HepG2 (cell line): Measurements from ENCODE around the gene NCBP1. TPM values are rescaled to one million over a fixed set of nuclear protein-coding genes. Genes with fewer than 3 reads are reported as not detected.

Experiments
- ATAC-seq: fragments of 200-7000 bp; cut with Tn5 transposase; 3 replicates; pipeline ENCODE4 v1.9.1; 2020; ENCODE audit warnings: mild to moderate bottlenecking, moderate library complexity
- BruUV-seq: library from RNA; stranded (reverse); fragments of 400-500 nt; replicated peaks from 2 replicates; lab custom pipeline; 2021; lab: Mats Ljungman, UMichigan
- CTCF ChIA-PET: fragments of 300-600 bp; formaldehyde crosslinking; extraction: SDS; loops from one replicate; lab custom pipeline; 2021; ENCODE audit warnings: low total read pairs, inconsistent platforms, low intra/inter-chr PET ratio; lab: Yijun Ruan, JAX
- POLR2A ChIA-PET: fragments of 350-600 bp; sonication (Branson Sonifier 250); formaldehyde crosslinking; loops from one replicate; lab custom pipeline; 2020; ENCODE audit warnings: antibody characterized with exemption, inconsistent platforms; lab: Yijun Ruan, JAX
- DNase-seq: peaks from one replicate; pipeline ENCODE4 v3.0.0-alpha.2; 2015; ENCODE audit warnings: low spot score
- FAIRE-seq: peaks from 3 replicates; lab custom pipeline; 2011; peaks lifted over from hg19 to GRCh38; lab: Jason Lieb, UNC
- H2AFZ ChIP-seq: one replicate; pipeline ENCODE4 v1.6.1; 2011; ENCODE audit warnings: low read length, inconsistent platforms
- H3K27ac ChIP-seq: fragments of 300-600 bp; 3 replicates; pipeline ENCODE4 v1.8.0; 2011; ENCODE audit warnings: mixed run types, mild to moderate bottlenecking, mixed read lengths, low read length, inconsistent platforms; ENCODE audit not compliant: insufficient read depth; ENCODE audit errors: extremely low read length
- H3K27me3 ChIP-seq, 2 experiments: fragments of 200-600 bp in 1 of 2; 2 replicates in 1 of 2; 3 replicates in 1 of 2; pipeline versions ENCODE4 v1.6.0 to v1.8.0; 2011; ENCODE audit warnings: low read length in 2 of 2, mild to moderate bottlenecking in 2 of 2, moderate library complexity in 2 of 2, inconsistent platforms in 1 of 2; ENCODE audit not compliant: insufficient read depth in 2 of 2, control insufficient read depth in 1 of 2
- H3K36me3 ChIP-seq, 2 experiments: fragments of 200-600 bp in 1 of 2; replicated peaks in 1 of 2; 2 replicates in 1 of 2; 3 replicates in 1 of 2; pipeline versions ENCODE4 v1.5.1 to v1.8.0; 2011; ENCODE audit warnings: low read length in 2 of 2, inconsistent platforms in 1 of 2; ENCODE audit not compliant: insufficient read depth in 2 of 2, control insufficient read depth in 1 of 2
- H3K4me1 ChIP-seq: 2 replicates; pipeline ENCODE4 v1.5.1; 2012; ENCODE audit warnings: low read length, inconsistent platforms; ENCODE audit not compliant: insufficient read depth
- H3K4me2 ChIP-seq: 2 replicates; pipeline ENCODE4 v1.6.0; 2011; ENCODE audit warnings: low read depth, low read length, inconsistent platforms
- H3K4me3 ChIP-seq, 3 experiments: fragments of 200-600 bp in 1 of 3; sonication (generic), shearing (Covaris generic) in 1 of 3; replicated peaks in 1 of 3; 2 replicates each; pipeline ENCODE4 v1.5.1; 2011 to 2016; ENCODE audit warnings: low read length in 3 of 3, inconsistent platforms in 2 of 3, low read depth in 2 of 3, mild to moderate bottlenecking in 2 of 3, control low read depth in 1 of 3, mixed read lengths in 1 of 3; ENCODE audit not compliant: insufficient read depth in 1 of 3
- H3K79me2 ChIP-seq: one replicate; pipeline ENCODE4 v1.6.1; 2011; ENCODE audit warnings: low read length, inconsistent platforms; ENCODE audit not compliant: insufficient read depth
- H3K9ac ChIP-seq: 2 replicates; pipeline ENCODE4 v1.6.0; 2011; ENCODE audit warnings: mild to moderate bottlenecking, low read depth, low read length, inconsistent platforms; ENCODE audit not compliant: insufficient read depth
- H3K9me3 ChIP-seq: 2 replicates; pipeline ENCODE4 v1.5.1; 2012; ENCODE audit warnings: mild to moderate bottlenecking, low read length
- H4K20me1 ChIP-seq: 2 replicates; pipeline ENCODE4 v1.6.0; 2011; ENCODE audit warnings: inconsistent platforms, mild to moderate bottlenecking, low read length, moderate library complexity; ENCODE audit not compliant: insufficient read depth
- AGO2 ChIP-seq: fragments of 200-400 bp; formaldehyde crosslinking; optimal IDR thresholded peaks from 2 replicates; pipeline ENCODE3; 2017; ENCODE audit warnings: mild to moderate bottlenecking, low read depth, low read length, moderate library complexity
- ETV5 ChIP-seq: IDR thresholded peaks from 2 replicates; pipeline ENCODE4 v1.6.1; 2018; ENCODE audit warnings: missing biosample characterization, missing genetic modification reagents, inconsistent platforms, borderline replicate concordance
- JARID2 ChIP-seq: sonication (generic); formaldehyde crosslinking; IDR thresholded peaks from 2 replicates; pipeline ENCODE4 v1.8.1; 2023; ENCODE audit warnings: missing genetic modification reagents, inconsistent platforms; ENCODE audit not compliant: insufficient replicate concordance
- POLR2G ChIP-seq: fragments of 200-400 bp; formaldehyde crosslinking; IDR thresholded peaks from 2 replicates; pipeline ENCODE4 v1.6.1; 2018; ENCODE audit warnings: mild to moderate bottlenecking, low read depth, low read length, moderate library complexity
- RXRA ChIP-seq: sonication (generic); formaldehyde crosslinking; IDR thresholded peaks from 2 replicates; pipeline ENCODE4 v1.5.1; 2020; ENCODE audit warnings: missing genetic modification reagents
- SP4 ChIP-seq: sonication (generic); formaldehyde crosslinking; IDR thresholded peaks from 2 replicates; pipeline ENCODE4 v1.8.1; 2023; ENCODE audit warnings: mild to moderate bottlenecking, missing genetic modification reagents
- SSRP1 ChIP-seq: IDR thresholded peaks from 2 replicates; pipeline ENCODE4 v1.6.1; 2016; ENCODE audit warnings: control low read depth
- TEAD3 ChIP-seq: optimal IDR thresholded peaks from 2 replicates; pipeline ENCODE3; 2016; ENCODE audit warnings: borderline replicate concordance
- ZNF354B ChIP-seq: sonication (generic); formaldehyde crosslinking; IDR thresholded peaks from 2 replicates; pipeline ENCODE4 v1.8.0; 2022; ENCODE audit warnings: mild to moderate bottlenecking, missing genetic modification reagents
- WGBS: methylation state at CpG from one replicate; pipeline ENCODE4 v1.1.6; 2017; ENCODE audit warnings: low lambda C conversion rate; 5-methylcytosine and 5-hydroxymethylcytosine counted together
- in situ Hi-C: cut with HindIII; loops from 2 replicates; pipeline ENCODE4 v1.10.0; 2017; ENCODE audit warnings: low pct_unique_long_range_greater_than_20kb; ENCODE audit not compliant: extremely low pct_ligation_motif_present
- intact Hi-C: fragments of 100-400 bp; cut with micrococcal nuclease; formaldehyde crosslinking; loops from one replicate; pipeline ENCODE4 v1.10.0; 2022; ENCODE audit not compliant: unreplicated experiment
- polyA plus RNA-seq, 8 experiments: library from polyadenylated mRNA; depleted of rRNA in 3 of 8; stranded (reverse) in 7 of 8; unstranded in 1 of 8; fragments of >200 nt; fragmentation: Illumina TruSeq in 4 of 8; extraction: Trizol in 4 of 8; gene quantifications; 2 replicates each; pipeline versions ENCODE4 v1.2.1 to v1.2.3, GENCODE V29; 2011 to 2016; ENCODE audit warnings: low read depth in 4 of 8, missing spikeins in 1 of 8, mixed read lengths in 1 of 8; ENCODE audit not compliant: insufficient read depth in 1 of 8
- total RNA-seq, 5 experiments: library from RNA; depleted of rRNA; stranded (reverse); fragments of >200 nt; fragmentation: Illumina TruSeq; extraction: Trizol; gene quantifications; 2 replicates each; pipeline ENCODE4 v1.2.3, GENCODE V29; 2016; ENCODE audit warnings: low read depth in 1 of 5
- TF ChIP-seq, protein P1 (sequence below), 2 experiments: fragments of 450-650 bp in 1 of 2; sonication (generic) in 1 of 2; formaldehyde crosslinking in 1 of 2; IDR thresholded peaks; 2 replicates each; pipeline versions ENCODE4 v1.6.1 to v1.8.0; 2016 to 2022; ENCODE audit warnings: antibody characterized with exemption in 1 of 2, mild to moderate bottlenecking in 1 of 2, missing genetic modification reagents in 1 of 2
- TF ChIP-seq, protein P2 (sequence below): sonication (generic); formaldehyde crosslinking; IDR thresholded peaks from 2 replicates; pipeline ENCODE4 v1.4.0; 2020; ENCODE audit warnings: missing genetic modification reagents, mild to moderate bottlenecking, borderline replicate concordance

The NCBP1 gene
- total and polyA plus RNA-seq, 2 of the 13 experiments (the other 11 are each of a cell fraction or from before 2014, with no cell fraction given): 13.3 to 40.2 TPM

DNA sequence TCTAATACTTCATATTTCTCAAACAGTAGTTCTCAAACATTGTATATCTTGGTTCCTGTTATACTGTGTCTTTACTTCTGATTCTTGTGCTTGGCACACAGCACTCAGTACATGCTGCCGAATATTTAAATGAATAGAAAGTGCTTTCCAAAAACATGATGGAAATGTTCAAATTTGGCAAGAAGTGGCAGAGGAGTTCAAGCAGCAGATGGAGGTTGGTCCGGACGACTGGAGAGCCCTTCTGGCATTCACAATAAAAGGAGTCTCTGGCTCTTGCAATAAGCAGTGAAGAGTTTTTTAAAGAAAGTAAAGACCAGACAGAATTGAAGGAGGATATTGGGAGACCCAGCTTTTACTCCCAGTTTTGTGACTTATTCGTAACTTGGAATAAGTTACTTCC, 36.7 kb upstream of the NCBP1 start (continued):
- TF ChIP-seq AGO2: no peak
- no peak for TF ChIP-seq RXRA (CRISPR knock-in tag)

DNA sequence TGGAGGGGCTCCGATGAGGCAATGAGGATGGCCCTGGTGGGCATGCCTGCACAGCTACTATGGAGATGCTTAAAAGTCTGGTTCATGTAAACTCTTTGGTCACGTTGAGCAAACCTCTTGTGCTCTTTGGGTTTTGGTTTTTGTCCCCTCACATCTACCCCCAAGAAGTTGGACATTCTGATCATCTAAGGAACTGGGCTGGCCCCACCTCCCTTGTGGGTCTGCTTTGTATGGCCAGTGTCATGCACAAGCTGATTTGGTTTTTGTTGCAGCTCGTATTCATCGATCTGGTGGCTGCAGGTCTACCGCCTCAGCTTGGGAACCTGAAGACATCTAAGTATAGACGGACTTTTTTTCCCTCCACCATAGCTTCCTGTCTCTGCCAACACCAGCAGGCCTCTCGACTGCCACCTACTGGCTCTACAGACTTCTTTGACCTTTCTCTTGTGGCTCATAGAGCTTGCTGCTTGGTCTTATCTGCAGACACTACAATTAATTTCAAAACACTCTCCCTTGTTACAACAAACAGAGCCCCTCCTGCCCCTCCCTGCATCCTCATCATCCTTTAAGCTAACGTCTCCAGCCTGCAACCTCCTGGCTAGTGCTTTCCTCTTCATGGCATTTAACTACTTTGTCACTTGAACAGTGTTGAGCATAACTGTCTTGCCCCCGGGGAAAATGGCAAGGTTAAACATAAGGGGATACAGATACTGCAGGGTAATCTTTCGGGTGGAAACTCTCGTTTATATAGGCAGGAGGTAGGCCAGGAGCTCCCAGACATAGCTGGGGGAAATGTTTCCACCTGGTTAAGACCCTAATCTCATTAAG, 34.9 kb upstream of the NCBP1 start:
- H3K4me3 ChIP-seq: no peak overlapping the region
- H3K9me3 ChIP-seq: no peaks in the 10 kb centered on the region
- intact Hi-C loops: loop anchor here (1.0 to 5.0 kb wide), 2 partner anchors 130 to 741 kb away; no protein-coding TSS in a partner anchor
- peak; percentile 89 for FAIRE-seq
- H3K4me2 ChIP-seq: peak overlapping the region; percentile 10; the same call in 1 of the 2 replicates
- in situ Hi-C loops: loop anchor here (10.0 kb wide), 1 partner anchor 134 kb away; no protein-coding TSS in a partner anchor
- ATAC-seq: peak; percentile 91
- H4K20me1 ChIP-seq: no peaks in the 10 kb centered on the region
- H3K4me1 ChIP-seq: peaks cover 6% of the 10 kb centered on the region
- no peak overlapping the region for H3K9ac ChIP-seq
- peaks cover 16 to 30% of the 10 kb centered on the region in 2 experiments for H3K36me3 ChIP-seq
- BruUV-seq: no TSS peak
- 21% methylated on average over 11 of the region's 11 CpGs for WGBS
- peak; percentile 69 for DNase-seq
- CTCF ChIA-PET: interaction anchor here (1.2 to 3.4 kb wide), 2 partner anchors 97 to 130 kb away, joined by 3 to 23 read pairs; partner anchors contain the start of gene TMOD1
- POLR2A ChIA-PET: interaction anchor here (1.7 kb wide), 1 partner anchor 212 kb away, joined by 11 read pairs; no protein-coding TSS in a partner anchor
- no peaks in the 10 kb centered on the region for H3K27me3 ChIP-seq
- no peak overlapping the region for H2AFZ ChIP-seq
- H3K79me2 ChIP-seq: no peaks in the 10 kb centered on the region
- H3K27ac ChIP-seq: no peak overlapping the region
- TF ChIP-seq ZNF354B (CRISPR knock-in tag) (no peak), POLR2G (0 out of 2 replicates have a peak, but pooled peaks have one; percentile 26), SSRP1 (CRISPR knock-in tag) (0 out of 2 replicates have a peak, but pooled peaks have one; percentile 70), ETV5 (CRISPR knock-in tag) (peak; percentile 45; the same call in 1 of the 2 replicates), TEAD3 (CRISPR knock-in tag) (no peak), SP4 (CRISPR knock-in tag) (peak; percentile 31; the same call in 1 of the 2 replicates), JARID2 (CRISPR knock-in tag) (no peak)
- TF ChIP-seq, protein P1, sequence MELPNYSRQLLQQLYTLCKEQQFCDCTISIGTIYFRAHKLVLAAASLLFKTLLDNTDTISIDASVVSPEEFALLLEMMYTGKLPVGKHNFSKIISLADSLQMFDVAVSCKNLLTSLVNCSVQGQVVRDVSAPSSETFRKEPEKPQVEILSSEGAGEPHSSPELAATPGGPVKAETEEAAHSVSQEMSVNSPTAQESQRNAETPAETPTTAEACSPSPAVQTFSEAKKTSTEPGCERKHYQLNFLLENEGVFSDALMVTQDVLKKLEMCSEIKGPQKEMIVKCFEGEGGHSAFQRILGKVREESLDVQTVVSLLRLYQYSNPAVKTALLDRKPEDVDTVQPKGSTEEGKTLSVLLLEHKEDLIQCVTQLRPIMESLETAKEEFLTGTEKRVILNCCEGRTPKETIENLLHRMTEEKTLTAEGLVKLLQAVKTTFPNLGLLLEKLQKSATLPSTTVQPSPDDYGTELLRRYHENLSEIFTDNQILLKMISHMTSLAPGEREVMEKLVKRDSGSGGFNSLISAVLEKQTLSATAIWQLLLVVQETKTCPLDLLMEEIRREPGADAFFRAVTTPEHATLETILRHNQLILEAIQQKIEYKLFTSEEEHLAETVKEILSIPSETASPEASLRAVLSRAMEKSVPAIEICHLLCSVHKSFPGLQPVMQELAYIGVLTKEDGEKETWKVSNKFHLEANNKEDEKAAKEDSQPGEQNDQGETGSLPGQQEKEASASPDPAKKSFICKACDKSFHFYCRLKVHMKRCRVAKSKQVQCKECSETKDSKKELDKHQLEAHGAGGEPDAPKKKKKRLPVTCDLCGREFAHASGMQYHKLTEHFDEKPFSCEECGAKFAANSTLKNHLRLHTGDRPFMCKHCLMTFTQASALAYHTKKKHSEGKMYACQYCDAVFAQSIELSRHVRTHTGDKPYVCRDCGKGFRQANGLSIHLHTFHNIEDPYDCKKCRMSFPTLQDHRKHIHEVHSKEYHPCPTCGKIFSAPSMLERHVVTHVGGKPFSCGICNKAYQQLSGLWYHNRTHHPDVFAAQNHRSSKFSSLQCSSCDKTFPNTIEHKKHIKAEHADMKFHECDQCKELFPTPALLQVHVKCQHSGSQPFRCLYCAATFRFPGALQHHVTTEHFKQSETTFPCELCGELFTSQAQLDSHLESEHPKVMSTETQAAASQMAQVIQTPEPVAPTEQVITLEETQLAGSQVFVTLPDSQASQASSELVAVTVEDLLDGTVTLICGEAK (IDR thresholded peaks at IDR 0.05): no peak
- TF ChIP-seq, protein P1 (CRISPR knock-in tag; IDR thresholded peaks at IDR 0.05): no peak
- TF ChIP-seq, protein P2, sequence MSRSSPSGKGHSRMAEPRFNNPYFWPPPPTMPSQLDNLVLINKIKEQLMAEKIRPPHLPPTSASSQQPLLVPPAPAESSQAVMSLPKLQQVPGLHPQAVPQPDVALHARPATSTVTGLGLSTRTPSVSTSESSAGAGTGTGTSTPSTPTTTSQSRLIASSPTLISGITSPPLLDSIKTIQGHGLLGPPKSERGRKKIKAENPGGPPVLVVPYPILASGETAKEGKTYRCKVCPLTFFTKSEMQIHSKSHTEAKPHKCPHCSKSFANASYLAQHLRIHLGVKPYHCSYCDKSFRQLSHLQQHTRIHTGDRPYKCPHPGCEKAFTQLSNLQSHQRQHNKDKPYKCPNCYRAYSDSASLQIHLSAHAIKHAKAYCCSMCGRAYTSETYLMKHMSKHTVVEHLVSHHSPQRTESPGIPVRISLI: peak; percentile 67; the same call in 1 of the 2 replicates
